Prostate gland (tissue), 2 donors: Measurements from ENCODE around the gene SNAI3. TPM values are rescaled to one million over a fixed set of nuclear protein-coding genes. Genes with fewer than 3 reads are reported as not detected.

Experiments used
- DNase-seq: peaks from one replicate; pipeline ENCODE4 v3.0.0-alpha.2; 2019; ENCODE audit warnings: low spot score
- H3K27ac ChIP-seq, 2 donors: fragments of 200-600 bp; sonication (generic); 2 replicates each; pipeline ENCODE4 v1.5.1; 2017 to 2019
- H3K27me3 ChIP-seq: fragments of 200-600 bp; sonication (generic); replicated peaks from 2 replicates; pipeline ENCODE4 v1.5.1; 2019; ENCODE audit not compliant: insufficient read depth
- H3K36me3 ChIP-seq, 2 donors: fragments of 200-600 bp; sonication (generic); 1 replicate in 1 of 2; 2 replicates in 1 of 2; pipeline versions ENCODE4 v1.5.1 to v1.8.1; 2017 to 2019
- H3K4me1 ChIP-seq: fragments of 200-600 bp; sonication (generic); replicated peaks from 2 replicates; pipeline ENCODE4 v1.5.1; 2019
- H3K4me3 ChIP-seq, 2 donors: fragments of 200-600 bp; sonication (generic); 2 replicates each; pipeline ENCODE4 v1.5.1; 2017 to 2019
- H3K9me3 ChIP-seq: fragments of 200-600 bp; sonication (generic); 2 replicates; pipeline ENCODE4 v1.5.1; 2017
- CTCF ChIP-seq, 4 experiments: fragments of 200-600 bp in 2 of 4; fragments of 450-650 bp in 2 of 4; sonication (generic) in 2 of 4; IDR thresholded peaks; 1 replicate in 3 of 4; 2 replicates in 1 of 4; pipeline ENCODE4 v1.5.1; 2016 to 2019; ENCODE audit warnings: antibody characterized with exemption in 4 of 4, mild to moderate bottlenecking in 2 of 4, moderate library complexity in 2 of 4
- POLR2A ChIP-seq: fragments of 450-650 bp; IDR thresholded peaks from one replicate; pipeline ENCODE4 v1.6.1; 2016; ENCODE audit warnings: antibody characterized with exemption, mild to moderate bottlenecking
- POLR2AphosphoS5 ChIP-seq: sonication (generic); formaldehyde crosslinking; IDR thresholded peaks from one replicate; pipeline ENCODE4 v1.6.1; 2017; ENCODE audit warnings: antibody characterized with exemption
- WGBS: methylation state at CpG from one replicate; pipeline ENCODE4 v1.1.5; 2018; 5-methylcytosine and 5-hydroxymethylcytosine counted together
- intact Hi-C: fragments of 100-400 bp; cut with DNase I; formaldehyde crosslinking; loops from one replicate; pipeline ENCODE4 v1.14.2; 2022
- total RNA-seq, 2 donors: library from RNA; depleted of rRNA; stranded (reverse); fragments of >200 nt; gene quantifications; one replicate each; pipeline ENCODE4 v1.1.0, GENCODE V29; 2016

SNAI3 gene
- total RNA-seq, 2 donors from 2014 or later, result 0.46 to 2.8 TPM

- H3K27me3 ChIP-seq, result no peaks in the 10 kb centered on the region
- intact Hi-C loops, result no loop called here
- DNase-seq, result no peak
- H3K36me3 ChIP-seq, result peaks cover 9 to 15% of the 10 kb centered on the region in 2 donors
- no peak overlapping the region for H3K27ac ChIP-seq
- H3K4me1 ChIP-seq, result no peaks in the 10 kb centered on the region
- no peak for TF ChIP-seq POLR2AphosphoS5
- no peak for TF ChIP-seq POLR2A
- TF ChIP-seq CTCF (IDR thresholded peaks at IDR 0.05), result no peak
- WGBS, result 92% methylated on average over 11 of the region's 11 CpGs
- H3K4me3 ChIP-seq, result no peak overlapping the region
- no peaks in the 10 kb centered on the region for H3K9me3 ChIP-seq
Observed at GRCh38 chr16:88632587-88632930, 53.7 kb downstream of the SNAI3 start.

- peaks cover 9 to 15% of the 10 kb centered on the region in 2 donors for H3K36me3 ChIP-seq
Observed at GRCh38 chr16:88631920-88632586, 54.3 kb downstream of the SNAI3 start.

GRCh38 chr16:88631384-88631783 is 54.9 kb downstream of the SNAI3 start:
- no peaks in the 10 kb centered on the region for H3K4me1 ChIP-seq
- intact Hi-C loops, result no loop called here
- H3K4me3 ChIP-seq, result no peak overlapping the region
- TF ChIP-seq CTCF (IDR thresholded peaks at IDR 0.05) (no peak), POLR2A (no peak), POLR2AphosphoS5 (no peak)
- no peak overlapping the region for H3K27ac ChIP-seq
- no peaks in the 10 kb centered on the region for H3K27me3 ChIP-seq
- no peak for DNase-seq
- 76% methylated on average over 16 of the region's 16 CpGs for WGBS
- no peaks in the 10 kb centered on the region for H3K9me3 ChIP-seq
- peaks cover 9 to 15% of the 10 kb centered on the region in 2 donors for H3K36me3 ChIP-seq

More at GRCh38 chr16:88631920-88632586, 54.3 kb downstream of the SNAI3 start:
- Histone ChIP-seq H3K4me3 (no peak overlapping the region), H3K9me3 (no peaks in the 10 kb centered on the region), H3K27ac (no peak overlapping the region), H3K27me3 (no peaks in the 10 kb centered on the region), H3K4me1 (no peaks in the 10 kb centered on the region)
- no peak for DNase-seq
- WGBS, result 93% methylated on average over 28 of the region's 30 CpGs
- TF ChIP-seq CTCF (IDR thresholded peaks at IDR 0.05) (no peak), POLR2A (no peak), POLR2AphosphoS5 (no peak)
- intact Hi-C loops, result no loop called here

GRCh38 chr16:88630941-88631340 is 55.4 kb downstream of the SNAI3 start:
- Histone ChIP-seq H3K36me3 (peaks cover 9 to 15% of the 10 kb centered on the region in 2 donors), H3K27ac (no peak overlapping the region), H3K9me3 (no peaks in the 10 kb centered on the region), H3K4me1 (no peaks in the 10 kb centered on the region), H3K4me3 (no peak overlapping the region), H3K27me3 (no peaks in the 10 kb centered on the region)
- whole genome bisulfite sequencing, result 97% methylated on average over 22 of the region's 23 CpGs
- no peak for TF ChIP-seq CTCF (IDR thresholded peaks at IDR 0.05)
- no peak for DNase-seq
- intact Hi-C loops, result no loop called here

- Histone ChIP-seq H3K27me3 (no peaks in the 10 kb centered on the region), H3K9me3 (no peaks in the 10 kb centered on the region), H3K4me1 (no peaks in the 10 kb centered on the region), H3K27ac (no peak overlapping the region), H3K36me3 (peaks cover 9 to 15% of the 10 kb centered on the region in 2 donors), H3K4me3 (no peak overlapping the region)
- TF ChIP-seq POLR2AphosphoS5 (no peak), CTCF (IDR thresholded peaks at IDR 0.05) (no peak), POLR2A (no peak)
- 87% methylated on average over 11 of the region's 12 CpGs for WGBS
- no peak for DNase-seq
- intact Hi-C loops, result no loop called here
Observed at GRCh38 chr16:88630433-88630832, 55.9 kb downstream of the SNAI3 start.
